ENCODE data around the gene CXCL9.

- TF ChIP-seq POLR2A (IDR thresholded peaks at IDR 0.05) (no peak), CTCF (IDR thresholded peaks at IDR 0.05 in 8 of 11, conservative IDR thresholded peaks at IDR 0.05 in 3 of 11) (no peak), POLR2AphosphoS5 (IDR thresholded peaks at IDR 0.05) (no peak)
Observed at GRCh38 chr4:76009311-76009710, 2.0 kb upstream of the CXCL9 start.
